Heart right ventricle (tissue), 16 donors: Measurements from ENCODE around the gene BPTF. TPM values are rescaled to one million over a fixed set of nuclear protein-coding genes. Genes with fewer than 3 reads are reported as not detected.
"Not testable (repeated sequence)": the region's sequence is repeated elsewhere in the genome, so short reads cannot be mapped to it uniquely, and the experiment has no call there.

Experiments used
- ATAC-seq, 8 donors: fragments of 200-7000 bp; cut with Tn5 transposase; one replicate each; pipeline ENCODE4 v1.9.1; 2020; ENCODE audit warnings: mild to moderate bottlenecking in 8 of 8, moderate library complexity in 8 of 8, moderate number of reproducible peaks in 1 of 8
- DNase-seq, 2 donors: peaks; one replicate each; pipeline ENCODE4 v3.0.0-alpha.2; 2020
- H3K27ac ChIP-seq, 10 donors: fragments of 200-600 bp; sonication (generic) in 2 of 10; one replicate each; pipeline versions ENCODE4 v1.5.0 to v1.8.0; 2020 to 2022; ENCODE audit warnings: mild to moderate bottlenecking in 3 of 10
- H3K27me3 ChIP-seq, 7 donors: fragments of 200-600 bp; one replicate each; pipeline ENCODE4 v1.8.0; 2021 to 2022; ENCODE audit warnings: mild to moderate bottlenecking in 2 of 7
- H3K36me3 ChIP-seq, 9 donors: fragments of 200-600 bp; sonication (generic) in 1 of 9; one replicate each; pipeline versions ENCODE4 v1.5.0 to v1.8.0; 2020 to 2022; ENCODE audit warnings: mild to moderate bottlenecking in 2 of 9
- H3K4me1 ChIP-seq, 9 donors: fragments of 200-600 bp; sonication (generic) in 1 of 9; one replicate each; pipeline versions ENCODE4 v1.5.0 to v1.8.0; 2020 to 2022; ENCODE audit warnings: mild to moderate bottlenecking in 4 of 9
- H3K4me3 ChIP-seq, 10 donors: fragments of 200-600 bp; sonication (generic) in 2 of 10; one replicate each; pipeline versions ENCODE4 v1.5.0 to v1.8.0; 2020 to 2022; ENCODE audit warnings: mild to moderate bottlenecking in 7 of 10, moderate library complexity in 2 of 10
- H3K9me3 ChIP-seq, 11 donors: fragments of 200-600 bp in 10 of 11; sonication (generic) in 2 of 11; one replicate each; pipeline versions ENCODE4 v1.5.0 to v1.8.0; 2013 to 2022; ENCODE audit warnings: mild to moderate bottlenecking in 2 of 11, control low read depth in 1 of 11, moderate library complexity in 1 of 11
- WGBS, 2 donors: extraction: QIAGEN DNeasy Blood & Tissue Kit; methylation state at CpG; one replicate each; pipeline ENCODE4 v1.1.7; 2013; ENCODE audit warnings: inconsistent platforms in 1 of 2; 5-methylcytosine and 5-hydroxymethylcytosine counted together
- intact Hi-C, 10 donors: fragments of 100-400 bp; cut with DNase I; formaldehyde crosslinking; loops; one replicate each; pipeline versions ENCODE4 v1.11.1 to v1.14.2; 2022
- polyA plus RNA-seq, 2 donors: library from polyadenylated mRNA; stranded (reverse); fragments of 200-250 nt; gene quantifications; one replicate each; pipeline ENCODE4 v1.2.3, GENCODE V29; 2013
- total RNA-seq, 10 donors: library from RNA; stranded (reverse); fragmentation: NEBNext Ultra II Directional in 3 of 10; extraction: Animal tissue kit (Norgen Biotek cat#: 25700) in 3 of 10; gene quantifications; one replicate each; pipeline versions ENCODE4 v1.2.1 to v1.2.4, GENCODE V29; 2021 to 2023
- TF ChIP-seq, protein P1 (sequence below), 9 donors: fragments of 200-600 bp; sonication (generic) in 2 of 9; IDR thresholded peaks; one replicate each; pipeline versions ENCODE4 v1.5.0 to v1.8.0; 2021 to 2022; ENCODE audit warnings: antibody characterized with exemption in 9 of 9, mild to moderate bottlenecking in 5 of 9, moderate library complexity in 1 of 9
- donor health status: Arrhythmogenic right ventricular cardiomyopathy.
- donor health status: ischemic (EF 13 %, LVEDD 7.1; RV severe dilation, severe dysfunction).
- donor health status: healthy with polysubstance abuse.
- donor health status: DM: no; HTN: yes; CAD: no.
- donor health status: DM: no; HTN: no; CAD: no.
- donor health status: ischemic (EF 25% LVEDD 6.9; RV normal size, moderate dysfunction).
- donor health status: ischemic (EF 25% LVEDD 5.7; RV mildly dilated, moderate dysfunction).
- donor health status: healthy.
- donor health status: DM: yes; HTN: yes; CAD: no.
- donor health status: Ischemic cardiomyopathy.
- donor health status: ischemic (EF 35%, LVEDD 5.7; RV mildly dilated, moderate dysfunction).
- donor health status: nonischemic (EF 11% LVEDD 7.7; RV severe dilation, severe dysfunction).
- donor health status: DM: yes; HTN: yes; CAD: no.
- donor health status: PGD.
- donor health status: ischemic (EF 29% LVEDD 5.4; RV normal size, mild dysfunction).
- donor health status: nonischemic (EF 23%, LVEDD 6.1; RV moderate dilation, normal function).

Gene BPTF
- total and polyA plus RNA-seq, 12 donors: 9.2 to 102 (median 76.9) TPM

DNA sequence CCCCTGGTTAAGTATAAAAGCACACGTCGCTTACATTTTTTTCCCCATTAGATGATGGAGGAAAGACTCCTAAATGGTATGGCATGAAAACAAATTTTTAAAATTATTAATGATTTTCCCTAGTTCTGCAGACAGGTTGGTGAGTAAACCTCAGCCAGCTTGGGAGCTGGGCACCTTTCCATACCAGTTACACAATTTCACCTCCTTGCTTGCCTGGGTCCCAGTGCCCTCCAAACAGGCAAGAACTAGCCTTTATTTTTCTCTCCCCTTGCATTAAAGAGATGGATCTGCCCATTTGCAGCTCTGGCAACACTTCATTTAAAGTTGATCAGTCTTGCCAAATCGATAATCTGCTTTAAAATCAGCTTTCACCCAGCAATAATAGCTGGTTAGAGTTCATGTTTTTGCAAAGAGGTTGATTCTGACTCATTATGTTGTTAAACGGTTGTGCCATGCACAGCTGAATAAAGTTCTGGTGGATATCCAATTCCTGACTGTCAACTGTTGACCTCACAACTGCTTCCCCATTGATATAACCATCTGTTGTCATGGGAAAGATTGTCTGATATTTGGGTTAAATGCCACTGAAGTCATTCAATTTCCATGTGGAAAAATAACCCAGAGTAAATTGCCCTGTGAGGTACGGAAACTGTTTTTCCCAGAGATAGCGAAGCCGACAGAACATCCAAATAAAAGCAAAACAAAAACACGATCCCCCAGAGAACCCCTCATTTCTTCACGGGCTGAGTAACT lies 169.7 kb downstream of the BPTF start:
- WGBS, 2 donors: 16 to 19% methylated on average over 9 of the region's 9 CpGs
- Histone ChIP-seq H3K27ac (peak overlapping the region in 9 of 10 donors; percentile 22 to 93 (median 59)), H3K9me3 (no peaks in the 10 kb centered on the region), H3K36me3 (peaks cover 0 to 5% (median 0%) of the 10 kb centered on the region in 9 donors), H3K4me3 (peak overlapping the region; percentile 42 to 75 (median 71)), H3K4me1 (peaks cover 3 to 37% (median 21%) of the 10 kb centered on the region in 9 donors), H3K27me3 (peaks cover 0 to 17% (median 0%) of the 10 kb centered on the region in 7 donors)
- intact Hi-C loops: loop anchor here in 2 of 10 donors (1.0 to 2.0 kb wide), 2 partner anchors 15 to 24 kb away; no protein-coding TSS in a partner anchor
- TF ChIP-seq, protein P1, sequence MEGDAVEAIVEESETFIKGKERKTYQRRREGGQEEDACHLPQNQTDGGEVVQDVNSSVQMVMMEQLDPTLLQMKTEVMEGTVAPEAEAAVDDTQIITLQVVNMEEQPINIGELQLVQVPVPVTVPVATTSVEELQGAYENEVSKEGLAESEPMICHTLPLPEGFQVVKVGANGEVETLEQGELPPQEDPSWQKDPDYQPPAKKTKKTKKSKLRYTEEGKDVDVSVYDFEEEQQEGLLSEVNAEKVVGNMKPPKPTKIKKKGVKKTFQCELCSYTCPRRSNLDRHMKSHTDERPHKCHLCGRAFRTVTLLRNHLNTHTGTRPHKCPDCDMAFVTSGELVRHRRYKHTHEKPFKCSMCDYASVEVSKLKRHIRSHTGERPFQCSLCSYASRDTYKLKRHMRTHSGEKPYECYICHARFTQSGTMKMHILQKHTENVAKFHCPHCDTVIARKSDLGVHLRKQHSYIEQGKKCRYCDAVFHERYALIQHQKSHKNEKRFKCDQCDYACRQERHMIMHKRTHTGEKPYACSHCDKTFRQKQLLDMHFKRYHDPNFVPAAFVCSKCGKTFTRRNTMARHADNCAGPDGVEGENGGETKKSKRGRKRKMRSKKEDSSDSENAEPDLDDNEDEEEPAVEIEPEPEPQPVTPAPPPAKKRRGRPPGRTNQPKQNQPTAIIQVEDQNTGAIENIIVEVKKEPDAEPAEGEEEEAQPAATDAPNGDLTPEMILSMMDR (IDR thresholded peaks at IDR 0.05): no peak
- DNase-seq (no peak), ATAC-seq (peak in 3 of 8 donors; percentile 14 to 26 (median 17))

DNA sequence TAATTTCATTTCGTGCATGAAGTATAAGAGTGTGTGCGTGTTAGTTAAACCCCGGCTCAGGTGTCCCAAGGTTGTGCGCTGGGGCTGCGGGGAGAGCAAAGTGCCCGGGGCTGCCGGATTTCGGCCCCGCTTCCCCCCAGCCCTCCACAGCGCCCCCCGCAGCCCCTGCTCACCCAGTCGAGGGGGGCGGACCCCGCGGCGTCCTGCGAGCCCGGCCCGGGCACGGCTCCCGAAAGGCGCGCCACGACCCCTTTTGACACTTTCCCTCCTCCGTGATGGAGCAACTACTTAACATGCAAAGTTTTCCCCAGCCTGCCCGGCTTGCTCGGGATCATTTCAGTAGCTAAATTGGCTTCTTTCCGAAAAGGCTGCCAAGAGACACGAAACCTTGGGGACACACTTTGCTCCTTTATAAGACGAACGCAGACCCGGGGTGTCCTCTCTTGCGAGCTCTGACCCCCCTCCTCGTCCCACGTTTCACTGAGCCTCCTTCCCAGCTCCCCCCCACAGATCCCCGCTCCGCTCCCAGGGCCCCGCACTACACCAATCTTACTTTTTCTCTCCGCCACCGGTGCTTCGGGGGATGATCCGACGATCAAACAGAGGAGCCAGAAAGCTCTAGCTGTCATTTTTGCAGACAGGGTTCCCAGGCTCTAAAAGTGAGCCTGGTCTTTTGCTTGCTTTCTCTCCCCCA lies 170.4 kb downstream of the BPTF start:
- 0 to 1% methylated on average over 43 of the region's 43 CpGs for WGBS, 2 donors
- Histone ChIP-seq H3K9me3 (no peaks in the 10 kb centered on the region), H3K27ac (peak overlapping the region in 9 of 10 donors; percentile 49 to 93 (median 59)), H3K4me3 (peak overlapping the region; percentile 42 to 75 (median 71)), H3K27me3 (peaks cover 0 to 17% (median 0%) of the 10 kb centered on the region in 7 donors), H3K4me1 (peaks cover 3 to 37% (median 21%) of the 10 kb centered on the region in 9 donors), H3K36me3 (peaks cover 0 to 5% (median 0%) of the 10 kb centered on the region in 9 donors)
- intact Hi-C loops: loop anchor here in 2 of 10 donors (1.0 to 2.0 kb wide), 2 partner anchors 15 to 23 kb away; no protein-coding TSS in a partner anchor
- ATAC-seq: peak in 7 of 8 donors; percentile 5 to 41 (median 20)
- peak; percentile 25 to 48 for DNase-seq
- TF ChIP-seq, protein P1 (IDR thresholded peaks at IDR 0.05): peak in 1 of 9 donors; percentile 38

DNA sequence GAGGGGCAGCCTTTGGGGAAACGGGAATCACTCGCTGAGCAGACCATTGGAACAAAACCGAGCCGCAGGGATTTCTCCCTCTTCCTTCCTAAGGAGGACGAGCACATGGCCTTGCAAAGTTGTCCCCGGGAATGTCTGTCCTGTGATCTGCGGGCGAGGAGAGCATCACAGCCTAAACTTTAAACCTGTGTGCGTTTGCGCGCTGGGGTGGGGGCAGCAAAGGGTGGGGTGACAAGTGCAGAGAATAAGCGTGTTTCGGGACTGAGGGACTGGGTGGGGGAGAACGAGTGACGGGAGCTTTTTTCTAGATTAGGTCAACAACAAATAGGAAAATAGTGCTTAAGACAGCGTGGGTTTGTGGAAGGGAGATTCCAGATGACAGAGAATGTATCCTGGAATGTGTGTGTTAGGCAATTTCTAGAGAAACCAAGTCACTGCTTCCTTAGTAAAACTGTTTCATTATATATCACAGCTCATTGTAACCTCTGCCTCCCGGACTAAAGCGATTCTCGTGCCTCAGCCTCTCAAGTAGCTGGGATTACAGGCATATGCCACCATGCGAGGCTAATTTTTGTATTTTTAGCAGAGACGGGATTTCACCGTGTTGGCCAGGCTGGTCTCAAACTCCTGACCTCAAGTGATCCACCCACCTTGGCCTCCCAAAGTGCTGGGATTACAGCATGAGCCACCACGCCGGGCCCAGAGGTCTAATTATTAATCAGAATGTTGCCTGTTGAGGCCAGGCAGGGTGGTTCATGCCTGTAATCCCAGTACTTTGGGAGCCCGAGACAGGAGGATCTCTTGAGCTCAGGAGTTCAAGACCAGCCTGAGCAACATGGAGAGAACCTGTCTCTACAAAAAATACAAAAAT lies 171.2 kb downstream of the BPTF start, which contains the start of gene C17orf58:
Gene C17orf58, minus strand, starts transcription at position 169 of the 871 bp plus-strand sequence. CDS start 271 bp downstream, outside the sequence.
- Histone ChIP-seq H3K4me3 (peak within 1 kb of the TSS; percentile 42 to 75 (median 71)), H3K27me3 (peaks cover 0 to 17% (median 0%) of the 10 kb centered on the region in 7 donors), H3K27ac (peak within 1 kb of the TSS in 9 of 10 donors; percentile 49 to 93 (median 59)), H3K4me1 (peaks cover 3 to 37% (median 21%) of the 10 kb centered on the region in 9 donors)
- ATAC-seq (peak in 2 of 8 donors; percentile 7 to 13), DNase-seq (peak in 1 of 2 donors; percentile 23)
- H3K9me3 ChIP-seq, H3K36me3 ChIP-seq, intact Hi-C loops: not testable (repeated sequence)
- whole genome bisulfite sequencing, 2 donors: 31 to 33% methylated on average over 25 of the region's 25 CpGs

DNA sequence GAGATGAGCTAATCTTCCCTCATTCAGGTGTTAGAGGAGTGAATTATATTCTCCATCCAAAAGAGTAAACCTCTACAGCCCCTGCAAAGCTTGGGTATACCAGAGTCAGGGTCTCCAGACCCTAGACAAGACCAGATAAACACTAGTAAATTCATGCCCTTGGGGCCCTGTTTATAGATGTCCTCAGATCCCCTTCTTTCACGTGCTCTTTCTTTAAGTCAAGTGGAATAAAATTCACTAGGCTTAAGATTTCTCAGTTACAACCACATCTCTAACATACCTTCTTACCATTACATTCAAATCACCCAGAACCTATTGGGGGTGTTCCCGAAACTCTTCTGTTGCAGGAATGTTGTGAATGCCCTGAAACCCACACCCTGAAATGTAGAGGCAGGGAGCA lies 173.2 kb downstream of the BPTF start:
- DNase-seq (no peak), ATAC-seq (no peak)
- Histone ChIP-seq H3K9me3 (no peaks in the 10 kb centered on the region), H3K4me1 (peaks cover 3 to 28% (median 20%) of the 10 kb centered on the region in 9 donors), H3K4me3 (no peak overlapping the region), H3K27me3 (peaks cover 0 to 17% (median 0%) of the 10 kb centered on the region in 7 donors), H3K36me3 (no peaks in the 10 kb centered on the region), H3K27ac (no peak overlapping the region)
- intact Hi-C loops: no loop called here
- 91 to 92% methylated on average over 2 of the region's 2 CpGs for WGBS, 2 donors
- TF ChIP-seq, protein P1 (IDR thresholded peaks at IDR 0.05): no peak
